IPS-15b (cell line): ENCODE measurements around the gene RIPOR2.

ENCODE experiments used
- H3K27me3 ChIP-seq: one replicate; pipeline ENCODE4 v1.6.1; 2013; ENCODE audit warnings: low read length; ENCODE audit not compliant: control insufficient read depth, insufficient read depth
- H3K36me3 ChIP-seq: one replicate; pipeline ENCODE4 v1.6.1; 2013; ENCODE audit warnings: low read length; ENCODE audit not compliant: control insufficient read depth, insufficient read depth
- H3K4me1 ChIP-seq: one replicate; pipeline ENCODE4 v1.6.1; 2013; ENCODE audit warnings: mild to moderate bottlenecking, low read length; ENCODE audit not compliant: control insufficient read depth, insufficient read depth
- H3K4me3 ChIP-seq: one replicate; pipeline ENCODE4 v1.5.1; 2013; ENCODE audit warnings: low read depth, low read length
- H3K9ac ChIP-seq: one replicate; pipeline ENCODE4 v1.6.1; 2013; ENCODE audit warnings: low read depth, mild to moderate bottlenecking, low read length
- H3K9me3 ChIP-seq: one replicate; pipeline ENCODE4 v1.6.1; 2013; ENCODE audit warnings: mild to moderate bottlenecking, low read length; ENCODE audit not compliant: control insufficient read depth, insufficient read depth

The RIPOR2 gene

GRCh38 chr6:24899136-24899996, 36.4 kb downstream of the RIPOR2 start:
- Histone ChIP-seq H3K4me3 (no peak overlapping the region), H3K36me3 (no peaks in the 10 kb centered on the region), H3K4me1 (peaks cover 13% of the 10 kb centered on the region)

GRCh38 chr6:24898676-24899075, 37.1 kb downstream of the RIPOR2 start:
- Histone ChIP-seq H3K9me3 (no peaks in the 10 kb centered on the region), H3K4me3 (no peak overlapping the region), H3K4me1 (peaks cover 13% of the 10 kb centered on the region), H3K27me3 (no peaks in the 10 kb centered on the region), H3K36me3 (no peaks in the 10 kb centered on the region), H3K9ac (no peak overlapping the region)

More at GRCh38 chr6:24899136-24899996, 36.4 kb downstream of the RIPOR2 start:
- Histone ChIP-seq H3K27me3 (no peaks in the 10 kb centered on the region), H3K9me3 (no peaks in the 10 kb centered on the region), H3K9ac (no peak overlapping the region)

GRCh38 chr6:24897186-24897585, 38.6 kb downstream of the RIPOR2 start:
- Histone ChIP-seq H3K9ac (no peak overlapping the region), H3K4me1 (peaks cover 13% of the 10 kb centered on the region), H3K9me3 (no peaks in the 10 kb centered on the region), H3K36me3 (no peaks in the 10 kb centered on the region), H3K27me3 (no peaks in the 10 kb centered on the region), H3K4me3 (no peak overlapping the region)

- Histone ChIP-seq H3K4me1 (no peaks in the 10 kb centered on the region), H3K4me3 (no peak overlapping the region), H3K9me3 (no peaks in the 10 kb centered on the region), H3K9ac (no peak overlapping the region), H3K27me3 (no peaks in the 10 kb centered on the region), H3K36me3 (no peaks in the 10 kb centered on the region)
Measured at GRCh38 chr6:24893342-24893850, 42.4 kb downstream of the RIPOR2 start.

- no peaks in the 10 kb centered on the region for H3K9me3 ChIP-seq
- peaks cover 5% of the 10 kb centered on the region for H3K4me1 ChIP-seq
- H3K9ac ChIP-seq: no peak overlapping the region
- no peaks in the 10 kb centered on the region for H3K27me3 ChIP-seq
- no peaks in the 10 kb centered on the region for H3K36me3 ChIP-seq
- no peak overlapping the region for H3K4me3 ChIP-seq
Measured at GRCh38 chr6:24891004-24891403, 44.8 kb downstream of the RIPOR2 start.

- no peaks in the 10 kb centered on the region for H3K9me3 ChIP-seq
- H3K4me1 ChIP-seq: peaks cover 5% of the 10 kb centered on the region
- H3K27me3 ChIP-seq: no peaks in the 10 kb centered on the region
- H3K36me3 ChIP-seq: no peaks in the 10 kb centered on the region
- no peak overlapping the region for H3K9ac ChIP-seq
- no peak overlapping the region for H3K4me3 ChIP-seq
Measured at GRCh38 chr6:24890471-24890870, 45.3 kb downstream of the RIPOR2 start.

GRCh38 chr6:24888715-24889370, 46.9 kb downstream of the RIPOR2 start:
- Histone ChIP-seq H3K9me3 (no peaks in the 10 kb centered on the region), H3K4me1 (peaks cover 5% of the 10 kb centered on the region), H3K4me3 (no peak overlapping the region), H3K36me3 (no peaks in the 10 kb centered on the region), H3K9ac (no peak overlapping the region), H3K27me3 (no peaks in the 10 kb centered on the region)

- H3K9me3 ChIP-seq: no peaks in the 10 kb centered on the region
- peaks cover 5% of the 10 kb centered on the region for H3K4me1 ChIP-seq
- no peaks in the 10 kb centered on the region for H3K36me3 ChIP-seq
- H3K27me3 ChIP-seq: no peaks in the 10 kb centered on the region
- no peak overlapping the region for H3K4me3 ChIP-seq
- H3K9ac ChIP-seq: no peak overlapping the region
Measured at GRCh38 chr6:24887545-24888140, 48.1 kb downstream of the RIPOR2 start.

GRCh38 chr6:24883618-24884017, 52.1 kb downstream of the RIPOR2 start:
- no peaks in the 10 kb centered on the region for H3K27me3 ChIP-seq
- no peaks in the 10 kb centered on the region for H3K36me3 ChIP-seq
- H3K9ac ChIP-seq: no peak overlapping the region

GRCh38 chr6:24882835-24883555, 52.8 kb downstream of the RIPOR2 start:
- Histone ChIP-seq H3K36me3 (no peaks in the 10 kb centered on the region), H3K9ac (no peak overlapping the region), H3K4me1 (peaks cover 15% of the 10 kb centered on the region), H3K27me3 (no peaks in the 10 kb centered on the region), H3K9me3 (no peaks in the 10 kb centered on the region), H3K4me3 (no peak overlapping the region)

More at GRCh38 chr6:24883618-24884017, 52.1 kb downstream of the RIPOR2 start:
- no peaks in the 10 kb centered on the region for H3K9me3 ChIP-seq
- no peak overlapping the region for H3K4me3 ChIP-seq
- peaks cover 15% of the 10 kb centered on the region for H3K4me1 ChIP-seq

- no peaks in the 10 kb centered on the region for H3K9me3 ChIP-seq
- no peaks in the 10 kb centered on the region for H3K36me3 ChIP-seq
- no peak overlapping the region for H3K9ac ChIP-seq
- no peaks in the 10 kb centered on the region for H3K27me3 ChIP-seq
- peaks cover 13% of the 10 kb centered on the region for H3K4me1 ChIP-seq
- H3K4me3 ChIP-seq: no peak overlapping the region
Measured at GRCh38 chr6:24882295-24882694, 53.5 kb downstream of the RIPOR2 start.
